ENCODE measurements around the gene RPL39.
"Not testable (repeated sequence)": the region's sequence is repeated elsewhere in the genome, so short reads cannot be mapped to it uniquely, and the experiment has no call there.

Gene RPL39

DNA sequence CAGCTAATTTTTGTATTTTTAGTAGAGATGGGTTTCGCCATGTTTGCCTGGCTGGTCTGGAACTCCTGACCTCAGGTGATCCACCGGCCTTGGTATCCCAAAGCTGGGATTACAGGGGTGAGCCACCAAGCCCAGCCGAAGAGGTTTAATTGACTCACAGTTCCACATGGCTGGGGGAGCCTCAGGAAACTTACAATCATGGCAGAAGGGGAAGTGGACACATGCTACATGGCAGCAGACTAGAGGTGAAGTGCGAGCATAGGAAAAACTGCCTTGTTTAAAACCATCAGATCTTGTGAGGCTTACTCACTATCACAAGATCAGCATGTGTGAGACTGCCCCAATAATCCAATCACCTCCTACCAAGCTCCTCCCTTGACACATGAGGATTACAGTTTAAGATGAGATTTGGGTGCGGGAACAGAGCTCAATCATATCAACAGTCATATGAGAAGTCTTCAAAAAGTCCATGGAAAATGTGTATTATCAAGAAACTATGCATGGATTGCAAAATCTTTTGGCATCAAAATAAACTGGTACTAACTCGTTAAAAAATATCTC is 25.8 kb upstream of the RPL39 start:
- no peaks in the 10 kb centered on the region for H3K27me3 ChIP-seq
- no peak overlapping the region for H3K27ac ChIP-seq
- H3K4me3 ChIP-seq (ENCODE audit: low read depth in 1 of 2, low read length in 1 of 2): no peak overlapping the region
- H3K9me3 ChIP-seq: no peaks in the 10 kb centered on the region
- TF ChIP-seq, protein P1, sequence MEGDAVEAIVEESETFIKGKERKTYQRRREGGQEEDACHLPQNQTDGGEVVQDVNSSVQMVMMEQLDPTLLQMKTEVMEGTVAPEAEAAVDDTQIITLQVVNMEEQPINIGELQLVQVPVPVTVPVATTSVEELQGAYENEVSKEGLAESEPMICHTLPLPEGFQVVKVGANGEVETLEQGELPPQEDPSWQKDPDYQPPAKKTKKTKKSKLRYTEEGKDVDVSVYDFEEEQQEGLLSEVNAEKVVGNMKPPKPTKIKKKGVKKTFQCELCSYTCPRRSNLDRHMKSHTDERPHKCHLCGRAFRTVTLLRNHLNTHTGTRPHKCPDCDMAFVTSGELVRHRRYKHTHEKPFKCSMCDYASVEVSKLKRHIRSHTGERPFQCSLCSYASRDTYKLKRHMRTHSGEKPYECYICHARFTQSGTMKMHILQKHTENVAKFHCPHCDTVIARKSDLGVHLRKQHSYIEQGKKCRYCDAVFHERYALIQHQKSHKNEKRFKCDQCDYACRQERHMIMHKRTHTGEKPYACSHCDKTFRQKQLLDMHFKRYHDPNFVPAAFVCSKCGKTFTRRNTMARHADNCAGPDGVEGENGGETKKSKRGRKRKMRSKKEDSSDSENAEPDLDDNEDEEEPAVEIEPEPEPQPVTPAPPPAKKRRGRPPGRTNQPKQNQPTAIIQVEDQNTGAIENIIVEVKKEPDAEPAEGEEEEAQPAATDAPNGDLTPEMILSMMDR (IDR thresholded peaks at IDR 0.05): no peak
- no peaks in the 10 kb centered on the region for H3K4me1 ChIP-seq (ENCODE audit: control insufficient read depth in 1 of 2, insufficient read depth in 1 of 2, low read depth in 1 of 2, low read length in 1 of 2)
- H3K36me3 ChIP-seq: no peaks in the 10 kb centered on the region

DNA sequence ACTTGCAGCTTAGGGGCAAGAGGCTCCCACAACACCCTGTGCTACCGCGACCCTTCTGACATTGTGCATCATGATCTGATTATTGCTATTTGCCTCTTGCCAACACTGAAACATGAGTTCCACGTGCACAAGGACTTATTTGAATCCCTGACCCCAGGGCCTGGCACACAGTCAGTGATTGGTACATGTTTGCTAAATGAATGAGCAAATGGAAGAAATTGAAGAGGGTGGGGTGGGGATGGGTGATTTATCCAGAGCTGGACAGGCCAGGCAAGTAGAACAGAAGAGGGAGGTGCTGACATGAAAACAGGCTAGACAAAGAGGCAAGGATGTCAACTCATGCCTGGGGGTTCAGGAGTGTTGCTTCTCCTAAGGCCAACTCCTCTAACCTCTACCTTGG is 24.9 kb upstream of the RPL39 start:
- no peak overlapping the region for H3K27ac ChIP-seq
- H3K36me3 ChIP-seq: no peaks in the 10 kb centered on the region
- H3K4me3 ChIP-seq (ENCODE audit: low read depth in 1 of 2, low read length in 1 of 2): no peak overlapping the region
- TF ChIP-seq, protein P1 (IDR thresholded peaks at IDR 0.05): no peak
- no peaks in the 10 kb centered on the region for H3K4me1 ChIP-seq (ENCODE audit: control insufficient read depth in 1 of 2, insufficient read depth in 1 of 2, low read depth in 1 of 2, low read length in 1 of 2)
- H3K9me3 ChIP-seq: no peaks in the 10 kb centered on the region
- H3K27me3 ChIP-seq: no peaks in the 10 kb centered on the region

DNA sequence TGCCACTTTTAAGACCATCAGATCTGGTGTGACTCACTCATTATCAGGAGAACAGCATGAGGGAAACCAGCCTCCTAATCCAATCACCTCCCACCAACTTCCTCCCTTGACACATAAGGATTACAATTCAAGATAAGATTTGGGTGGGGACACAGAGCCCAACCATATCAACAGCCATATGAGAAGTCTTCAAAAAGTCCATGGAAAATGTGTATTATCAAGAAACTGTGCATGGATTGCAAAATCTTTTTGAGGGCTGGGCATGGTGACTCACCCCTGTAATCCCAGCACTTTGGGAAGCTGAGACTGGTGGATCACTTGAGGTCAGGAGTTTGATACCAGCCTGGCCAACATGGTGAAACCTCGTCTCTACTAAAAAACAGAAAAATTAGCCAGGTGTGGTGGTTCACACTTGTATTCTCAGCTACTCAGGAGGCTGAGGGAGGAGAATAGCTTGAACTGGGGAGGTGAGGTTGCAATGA is 17.8 kb upstream of the RPL39 start:
- H3K9me3 ChIP-seq: no peaks in the 10 kb centered on the region
- H3K36me3 ChIP-seq: no peaks in the 10 kb centered on the region
- H3K27ac ChIP-seq: no peak overlapping the region
- no peaks in the 10 kb centered on the region for H3K4me1 ChIP-seq (ENCODE audit: control insufficient read depth in 1 of 2, insufficient read depth in 1 of 2, low read depth in 1 of 2, low read length in 1 of 2)
- TF ChIP-seq, protein P1 (IDR thresholded peaks at IDR 0.05): no peak
- no peaks in the 10 kb centered on the region for H3K27me3 ChIP-seq
- H3K4me3 ChIP-seq (ENCODE audit: low read depth in 1 of 2, low read length in 1 of 2): no peak overlapping the region

DNA sequence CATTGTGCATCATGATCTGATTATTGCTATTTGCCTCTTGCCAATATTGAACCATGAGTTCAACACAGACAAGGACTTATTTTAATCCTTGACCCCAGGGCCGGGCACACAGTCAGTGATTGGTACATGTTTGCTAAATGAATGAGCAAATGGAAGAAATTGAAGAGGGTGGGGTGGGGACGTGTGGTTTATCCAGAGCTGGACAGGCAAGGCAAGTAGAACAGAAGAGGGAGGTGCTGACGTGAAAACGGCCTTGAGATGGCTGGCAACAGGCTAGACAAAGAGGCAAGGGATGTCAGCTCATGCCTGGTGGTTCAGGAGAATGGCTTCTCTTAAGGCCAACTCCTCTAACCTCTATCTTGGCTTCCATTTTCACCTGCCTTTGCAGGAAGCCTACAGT is 17.0 kb upstream of the RPL39 start:
- H3K4me1 ChIP-seq (ENCODE audit: control insufficient read depth in 1 of 2, insufficient read depth in 1 of 2, low read depth in 1 of 2, low read length in 1 of 2); H3K9me3 ChIP-seq; H3K36me3 ChIP-seq; H3K27me3 ChIP-seq; H3K4me3 ChIP-seq (ENCODE audit: low read depth in 1 of 2, low read length in 1 of 2); H3K27ac ChIP-seq: not testable (repeated sequence)

DNA sequence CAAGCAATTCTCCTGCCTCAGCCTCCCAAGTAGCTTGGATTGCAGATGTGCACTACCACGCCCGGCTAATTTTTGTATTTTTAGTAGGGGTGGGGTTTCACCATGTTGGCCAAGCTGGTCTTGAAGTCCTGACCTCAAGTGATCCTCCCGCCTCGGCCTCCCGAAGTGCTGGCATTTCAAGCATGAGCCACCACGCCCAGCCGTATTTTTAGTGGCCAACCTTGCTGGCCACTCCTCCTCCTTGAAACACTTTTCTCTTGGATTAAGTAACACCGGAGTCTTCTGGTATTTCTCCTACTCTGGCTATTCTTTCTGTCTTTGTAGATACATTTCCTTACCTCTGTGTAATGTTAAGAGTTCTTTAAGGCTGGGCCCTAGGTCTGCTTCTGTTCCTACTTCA is 11.1 kb upstream of the RPL39 start:
- no peak overlapping the region for H3K4me3 ChIP-seq (ENCODE audit: low read depth in 1 of 2, low read length in 1 of 2)
- TF ChIP-seq, protein P1 (IDR thresholded peaks at IDR 0.05): no peak
- no peaks in the 10 kb centered on the region for H3K27me3 ChIP-seq
- no peaks in the 10 kb centered on the region for H3K36me3 ChIP-seq
- no peak overlapping the region for H3K27ac ChIP-seq
- no peaks in the 10 kb centered on the region for H3K9me3 ChIP-seq
- no peaks in the 10 kb centered on the region for H3K4me1 ChIP-seq (ENCODE audit: control insufficient read depth in 1 of 2, insufficient read depth in 1 of 2, low read depth in 1 of 2, low read length in 1 of 2)

DNA sequence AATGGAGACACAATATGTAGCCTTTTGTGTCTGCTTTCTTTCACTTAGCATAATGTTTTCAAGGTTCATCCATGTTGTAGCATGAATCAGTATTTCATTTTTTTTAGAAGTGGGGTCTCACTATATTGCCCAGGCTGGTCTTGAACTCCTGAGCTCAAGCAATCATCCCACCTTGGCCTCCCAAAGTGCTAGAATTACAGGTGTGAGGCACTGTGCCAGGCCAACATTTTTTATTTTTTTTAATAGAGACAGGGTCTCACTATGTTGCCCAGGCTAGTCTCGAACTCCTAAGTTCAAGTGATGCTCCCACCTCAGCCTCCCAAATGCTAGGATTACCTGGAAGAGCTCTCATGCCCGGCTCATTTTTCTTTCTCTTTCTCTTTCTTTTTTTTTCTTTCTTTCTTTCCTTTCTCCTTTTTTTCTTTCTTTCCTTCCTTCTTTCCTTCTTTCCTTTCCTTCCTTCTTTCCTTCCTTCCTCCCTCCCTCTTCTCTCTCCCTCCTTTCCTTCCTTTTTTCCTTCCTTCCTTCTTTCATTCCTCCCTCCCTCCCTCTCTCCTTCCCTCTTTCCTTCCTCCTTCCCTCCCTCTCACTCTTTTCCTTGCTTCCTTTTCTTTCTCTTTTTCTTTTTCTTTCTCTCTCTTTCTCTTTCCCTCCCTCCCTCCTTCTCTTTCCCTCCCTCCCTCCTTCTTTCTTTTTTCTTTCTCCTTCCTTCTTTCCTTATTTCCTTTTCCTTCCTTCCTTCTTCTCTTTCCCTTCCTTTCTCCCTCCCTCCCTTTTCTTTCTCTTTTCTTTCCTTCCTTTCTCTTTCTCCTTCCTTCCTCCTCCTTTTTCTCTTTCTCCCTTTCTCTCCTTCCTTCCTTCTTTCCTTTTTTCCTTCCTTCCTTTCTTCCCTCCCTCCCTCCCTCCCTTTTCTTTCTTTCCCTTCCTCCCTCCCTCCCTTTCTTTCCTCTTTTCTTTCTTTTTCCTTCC is 10.1 kb upstream of the RPL39 start:
- H3K27me3 ChIP-seq: no peaks in the 10 kb centered on the region
- no peaks in the 10 kb centered on the region for H3K4me1 ChIP-seq (ENCODE audit: control insufficient read depth in 1 of 2, insufficient read depth in 1 of 2, low read depth in 1 of 2, low read length in 1 of 2)
- H3K27ac ChIP-seq: no peak overlapping the region
- no peak overlapping the region for H3K4me3 ChIP-seq (ENCODE audit: low read depth in 1 of 2, low read length in 1 of 2)
- TF ChIP-seq, protein P1 (IDR thresholded peaks at IDR 0.05): no peak
- no peaks in the 10 kb centered on the region for H3K36me3 ChIP-seq
- no peaks in the 10 kb centered on the region for H3K9me3 ChIP-seq
